Thyroid gland (tissue), 4 donors: ENCODE results near the gene CDADC1. TPM values are rescaled to one million over a fixed set of nuclear protein-coding genes. Genes with fewer than 3 reads are reported as not detected.

Experiments
- DNase-seq, 2 donors: peaks; one replicate each; pipeline ENCODE4 v3.0.0-alpha.2; 2019
- H3K27ac ChIP-seq, 3 donors: fragments of 200-600 bp; sonication (generic); 1 replicate in 2 of 3; 2 replicates in 1 of 3; pipeline ENCODE4 v1.5.1; 2016 to 2019; ENCODE audit warnings: mild to moderate bottlenecking in 1 of 3, moderate library complexity in 1 of 3
- H3K27me3 ChIP-seq: fragments of 200-600 bp; sonication (generic); one replicate; pipeline ENCODE4 v1.5.1; 2019
- H3K36me3 ChIP-seq, 2 donors: fragments of 200-600 bp; sonication (generic); one replicate each; pipeline ENCODE4 v1.5.1; 2016 to 2019
- H3K4me1 ChIP-seq, 2 donors: fragments of 200-600 bp; sonication (generic); one replicate each; pipeline ENCODE4 v1.5.1; 2017 to 2019
- H3K4me3 ChIP-seq, 3 donors: fragments of 200-600 bp; sonication (generic); replicated peaks in 1 of 3; 1 replicate in 2 of 3; 2 replicates in 1 of 3; pipeline ENCODE4 v1.5.1; 2016; ENCODE audit warnings: mild to moderate bottlenecking in 1 of 3
- H3K9me3 ChIP-seq: fragments of 200-600 bp; sonication (generic); one replicate; pipeline ENCODE4 v1.5.1; 2017
- CTCF ChIP-seq, 6 experiments: fragments of 200-600 bp in 3 of 6; fragments of 450-650 bp in 3 of 6; sonication (generic) in 3 of 6; IDR thresholded peaks; one replicate each; pipeline ENCODE4 v1.5.1; 2016 to 2019; ENCODE audit warnings: antibody characterized with exemption in 6 of 6, mild to moderate bottlenecking in 2 of 6, inconsistent platforms in 1 of 6, moderate library complexity in 1 of 6
- POLR2A ChIP-seq, 2 donors: fragments of 450-650 bp; IDR thresholded peaks; one replicate each; pipeline ENCODE4 v1.6.1; 2017; ENCODE audit warnings: antibody characterized with exemption in 2 of 2, mild to moderate bottlenecking in 2 of 2, moderate library complexity in 1 of 2
- WGBS, 2 donors: methylation state at CpG; one replicate each; pipeline ENCODE4 v1.1.5; 2017; 5-methylcytosine and 5-hydroxymethylcytosine counted together
- intact Hi-C: fragments of 100-400 bp; cut with DNase I; formaldehyde crosslinking; loops from one replicate; pipeline ENCODE4 v1.15.1; 2023
- total RNA-seq, 4 donors: library from RNA; depleted of rRNA; stranded (reverse); fragments of >200 nt; gene quantifications; one replicate each; pipeline ENCODE4 v1.2.3, GENCODE V29; 2016

CDADC1 gene
- total RNA-seq, 4 donors from 2014 or later: 14.0 to 75.9 (median 18.7) TPM

- no peak overlapping the region for H3K4me3 ChIP-seq
- TF ChIP-seq CTCF (IDR thresholded peaks at IDR 0.05): no peak
- no peak for TF ChIP-seq POLR2A (IDR thresholded peaks at IDR 0.05)
- H3K4me1 ChIP-seq: peaks cover 12 to 13% of the 10 kb centered on the region in 2 donors
- no peaks in the 10 kb centered on the region for H3K36me3 ChIP-seq
- intact Hi-C loops: no loop called here
- no peaks in the 10 kb centered on the region for H3K9me3 ChIP-seq
- H3K27me3 ChIP-seq: no peaks in the 10 kb centered on the region
- no peak for DNase-seq
- H3K27ac ChIP-seq: no peak overlapping the region
Measured at GRCh38 chr13:49341941-49342340, 94.2 kb downstream of the CDADC1 start.

DNA sequence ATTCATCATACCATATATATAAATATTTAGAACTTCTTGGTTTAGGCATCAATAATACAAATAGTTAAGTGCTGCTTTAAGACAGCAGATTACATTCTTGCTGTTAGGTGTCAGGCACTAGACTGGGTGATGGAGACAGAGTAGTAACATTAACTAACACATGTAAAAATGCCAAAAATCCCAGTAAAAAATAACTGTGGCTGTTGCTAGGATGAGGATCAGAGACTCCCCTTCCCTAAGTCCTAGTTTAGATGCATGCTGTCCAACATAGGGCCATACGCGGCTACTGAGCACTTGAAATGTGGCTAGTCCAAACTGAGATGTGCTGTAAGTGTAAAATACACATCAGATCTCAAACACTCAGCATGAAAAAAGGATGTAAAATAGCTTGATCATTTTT is 94.7 kb downstream of the CDADC1 start:
- intact Hi-C loops: no loop called here
- no peak overlapping the region for H3K27ac ChIP-seq
- H3K9me3 ChIP-seq: no peaks in the 10 kb centered on the region
- H3K4me1 ChIP-seq: peaks cover 12 to 13% of the 10 kb centered on the region in 2 donors
- TF ChIP-seq POLR2A (IDR thresholded peaks at IDR 0.05): no peak
- no peak for TF ChIP-seq CTCF (IDR thresholded peaks at IDR 0.05)
- H3K4me3 ChIP-seq: no peak overlapping the region
- H3K27me3 ChIP-seq: no peaks in the 10 kb centered on the region
- DNase-seq: no peak
- no peaks in the 10 kb centered on the region for H3K36me3 ChIP-seq
- WGBS, 2 donors: 89 to 99% methylated on average over 2 of the region's 2 CpGs

Other genes with a start within 250 kb of the CDADC1 start
- 1 to 10 TPM; 1.1 to 6.5 (median 1.2) TPM for gene MLNR, start 27.6 kb upstream of the CDADC1 start, total RNA-seq
- 10 to 100 TPM; 23.3 to 41.0 (median 31.0) TPM for gene CAB39L, start 196.1 kb downstream of the CDADC1 start, total RNA-seq
- gene SETDB2, start 196.3 kb downstream of the CDADC1 start, total RNA-seq: 10 to 100 TPM; 17.9 to 27.4 (median 22.1) TPM
- 10 to 100 TPM; 53.9 to 71.4 (median 64.2) TPM for gene PHF11, start 248.0 kb downstream of the CDADC1 start, total RNA-seq